WERI-Rb-1 (cell line): Measurements from ENCODE around the gene FCHO2.

Experiments used
- DNase-seq: peaks from one replicate; pipeline ENCODE4 v3.0.0-alpha.2; 2020
- H3K27ac ChIP-seq: fragments of 250-450 bp; sonication (Bioruptor Pico); 2 replicates; pipeline ENCODE4 v1.5.1; 2020; ENCODE audit warnings: mild to moderate bottlenecking, moderate library complexity
- H3K27me3 ChIP-seq: fragments of 250-450 bp; sonication (Bioruptor Pico); 2 replicates; pipeline ENCODE4 v1.5.1; 2021; ENCODE audit warnings: mild to moderate bottlenecking, low read depth, moderate library complexity; ENCODE audit not compliant: insufficient read depth, severe bottlenecking
- H3K36me3 ChIP-seq: fragments of 250-450 bp; sonication (Bioruptor Pico); 2 replicates; pipeline ENCODE4 v1.5.1; 2020; ENCODE audit warnings: mild to moderate bottlenecking, moderate library complexity
- H3K4me3 ChIP-seq: 2 replicates; pipeline ENCODE4 v1.5.1; 2011; ENCODE audit warnings: low read depth, mild to moderate bottlenecking, control low read depth, low read length
- H3K9me3 ChIP-seq: fragments of 250-450 bp; sonication (Bioruptor Pico); 2 replicates; pipeline ENCODE4 v1.5.1; 2021; ENCODE audit warnings: mild to moderate bottlenecking, moderate library complexity; ENCODE audit not compliant: severe bottlenecking
- CTCF ChIP-seq: IDR thresholded peaks from 2 replicates; pipeline ENCODE4 v1.5.1; 2011; ENCODE audit warnings: low read depth, mild to moderate bottlenecking, control low read depth, inconsistent platforms, low read length

FCHO2 gene

GRCh38 chr5:73039082-73039481 is 83.2 kb downstream of the FCHO2 start:
- DNase-seq, result no peak
- TF ChIP-seq CTCF, result no peak
- no peaks in the 10 kb centered on the region for H3K27me3 ChIP-seq
- H3K27ac ChIP-seq, result no peak overlapping the region
- H3K36me3 ChIP-seq, result peaks cover 3% of the 10 kb centered on the region
- H3K9me3 ChIP-seq, result no peaks in the 10 kb centered on the region
- no peak overlapping the region for H3K4me3 ChIP-seq

GRCh38 chr5:73042993-73043392 is 87.2 kb downstream of the FCHO2 start:
- no peaks in the 10 kb centered on the region; the same call in none of the 2 replicates for H3K36me3 ChIP-seq
- DNase-seq, result no peak
- no peak overlapping the region for H3K4me3 ChIP-seq
- no peak for TF ChIP-seq CTCF
- no peaks in the 10 kb centered on the region for H3K27me3 ChIP-seq
- H3K9me3 ChIP-seq, result no peaks in the 10 kb centered on the region
- H3K27ac ChIP-seq, result no peak overlapping the region

- H3K36me3 ChIP-seq, result no peaks in the 10 kb centered on the region; the same call in 1 of the 2 replicates
- H3K9me3 ChIP-seq, result no peaks in the 10 kb centered on the region
- no peak overlapping the region for H3K4me3 ChIP-seq
- no peak overlapping the region for H3K27ac ChIP-seq
- no peaks in the 10 kb centered on the region for H3K27me3 ChIP-seq
- no peak for TF ChIP-seq CTCF
- no peak for DNase-seq
These were observed 88.7 kb downstream of the FCHO2 start for GRCh38 chr5:73044546-73044945.

- Histone ChIP-seq H3K27ac (no peak overlapping the region), H3K27me3 (no peaks in the 10 kb centered on the region), H3K36me3 (no peaks in the 10 kb centered on the region; the same call in 1 of the 2 replicates), H3K4me3 (no peak overlapping the region), H3K9me3 (no peaks in the 10 kb centered on the region)
- no peak for DNase-seq
- no peak for TF ChIP-seq CTCF
These were observed 89.8 kb downstream of the FCHO2 start for GRCh38 chr5:73045623-73046022.

GRCh38 chr5:73061593-73061992 is 105.8 kb downstream of the FCHO2 start:
- H3K27ac ChIP-seq, result no peak overlapping the region
- TF ChIP-seq CTCF, result no peak
- H3K27me3 ChIP-seq, result no peaks in the 10 kb centered on the region
- DNase-seq, result no peak
- no peaks in the 10 kb centered on the region for H3K36me3 ChIP-seq
- no peak overlapping the region for H3K4me3 ChIP-seq
- H3K9me3 ChIP-seq, result no peaks in the 10 kb centered on the region

- Histone ChIP-seq H3K36me3 (peaks cover 3% of the 10 kb centered on the region), H3K9me3 (no peaks in the 10 kb centered on the region), H3K27me3 (no peaks in the 10 kb centered on the region), H3K4me3 (no peak overlapping the region), H3K27ac (no peak overlapping the region)
- TF ChIP-seq CTCF, result no peak
- no peak for DNase-seq
These were observed 110.6 kb downstream of the FCHO2 start for GRCh38 chr5:73066466-73066865.
